Head of caudate nucleus (tissue), 42 donors: Measurements from ENCODE around the gene CCL11.

Source experiments
- DNase-seq, 42 donors: peaks; one replicate each; pipeline versions ENCODE4 v3.0.0 to v3.0.0-alpha.2; 2020 to 2021; ENCODE audit warnings: mixed read lengths in 7 of 42
- intact Hi-C: fragments of 100-400 bp; cut with DNase I; formaldehyde crosslinking; loops from one replicate; pipeline ENCODE4 v1.15.0; 2022

CCL11 gene

DNA sequence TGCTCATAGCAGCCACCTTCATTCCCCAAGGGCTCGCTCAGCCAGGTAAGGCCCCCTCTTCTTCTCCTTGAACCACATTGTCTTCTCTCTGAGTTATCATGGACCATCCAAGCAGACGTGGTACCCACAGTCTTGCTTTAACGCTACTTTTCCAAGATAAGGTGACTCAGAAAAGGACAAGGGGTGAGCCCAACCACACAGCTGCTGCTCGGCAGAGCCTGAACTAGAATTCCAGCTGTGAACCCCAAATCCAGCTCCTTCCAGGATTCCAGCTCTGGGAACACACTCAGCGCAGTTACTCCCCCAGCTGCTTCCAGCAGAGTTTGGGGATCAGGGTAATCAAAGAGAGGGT lies 30.2 kb upstream of the CCL11 start:
- intact Hi-C loops, result no loop called here
- no peak for DNase-seq

DNA sequence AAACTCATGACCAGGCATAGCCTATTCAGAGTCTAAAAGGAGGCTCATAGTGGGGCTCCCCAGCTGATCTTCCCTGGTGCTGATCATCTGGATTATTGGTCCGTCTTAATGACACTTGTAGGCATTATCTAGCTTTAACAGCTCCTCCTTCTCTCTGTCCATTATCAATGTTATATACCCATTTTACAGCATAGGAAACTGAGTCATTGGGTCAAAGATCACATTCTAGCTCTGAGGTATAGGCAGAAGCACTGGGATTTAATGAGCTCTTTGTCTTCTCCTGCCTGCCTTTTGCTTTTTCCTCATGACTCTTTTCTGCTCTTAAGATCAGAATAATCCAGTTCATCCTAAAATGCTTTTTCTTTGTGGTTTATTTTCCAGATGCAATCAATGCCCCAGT lies 29.7 kb upstream of the CCL11 start:
- no peak for DNase-seq
- intact Hi-C loops, result no loop called here

DNA sequence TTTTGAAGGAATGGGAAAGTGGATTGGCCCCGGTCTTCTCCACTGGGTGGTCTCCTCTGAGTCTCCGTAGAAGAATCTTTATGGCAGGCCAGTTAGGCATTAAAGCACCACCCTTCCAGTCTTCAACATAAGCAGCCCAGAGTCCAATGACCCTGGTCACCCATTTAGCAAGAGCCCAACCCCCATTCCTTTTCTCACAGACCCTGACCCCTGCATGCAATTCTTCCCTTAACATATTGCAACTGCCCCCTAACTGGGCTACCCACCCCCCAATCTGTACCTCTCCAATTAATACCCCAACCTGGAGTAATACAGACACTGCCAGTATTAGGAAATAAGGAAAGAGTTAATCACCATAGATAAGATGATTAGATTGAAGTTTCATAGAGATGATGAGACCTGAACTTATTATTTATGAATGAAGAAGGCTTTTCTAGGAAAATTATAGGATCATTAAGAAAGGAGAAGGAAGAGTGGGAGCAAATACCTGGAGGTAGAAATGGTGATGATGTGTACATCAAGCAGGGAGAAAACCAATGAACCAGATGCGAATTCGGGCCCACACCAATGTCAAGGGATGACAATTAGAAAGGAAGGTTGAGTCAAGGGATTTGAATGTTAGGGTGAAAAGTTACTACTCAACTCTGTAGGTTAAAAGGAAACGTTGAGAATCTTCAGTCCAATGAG lies 28.1 kb upstream of the CCL11 start:
- intact Hi-C loops, result no loop called here
- no peak for DNase-seq

DNA sequence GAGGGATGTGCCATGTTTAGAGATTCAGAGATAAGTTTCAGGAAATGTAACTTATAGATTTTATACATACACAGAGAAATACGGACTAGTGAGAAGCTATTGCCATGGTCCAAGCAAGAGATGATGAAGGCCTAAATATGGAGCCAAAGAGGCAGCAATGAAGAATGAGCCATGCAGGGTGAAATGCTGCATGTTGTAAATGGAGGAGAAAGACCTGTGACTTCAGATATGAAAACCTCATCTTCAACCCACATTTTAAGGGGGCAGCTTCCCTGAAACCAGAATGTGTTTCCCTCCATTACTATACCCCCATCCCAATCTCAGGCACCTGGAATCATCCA lies 27.6 kb upstream of the CCL11 start:
- intact Hi-C loops, result no loop called here
- DNase-seq, result no peak

DNA sequence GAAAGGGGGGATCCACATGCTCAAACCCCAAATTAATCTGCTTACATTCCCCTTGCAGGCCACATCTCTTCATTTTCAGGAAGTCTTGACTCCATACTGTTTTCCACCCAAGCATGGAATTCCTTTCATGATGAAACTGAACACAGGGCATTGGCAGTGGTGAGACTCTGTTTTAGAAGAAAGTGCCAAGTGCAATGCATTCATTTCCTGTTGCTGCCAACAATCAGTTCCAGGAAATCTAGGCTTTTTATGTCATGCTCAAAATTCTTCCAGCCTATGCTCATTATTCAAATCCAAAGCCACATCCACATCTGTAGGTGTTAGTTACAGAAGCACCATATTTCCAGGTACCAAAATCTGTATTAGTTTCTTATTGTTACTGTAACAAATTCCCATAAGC lies 26.4 kb upstream of the CCL11 start:
- intact Hi-C loops, result no loop called here
- DNase-seq, result no peak

DNA sequence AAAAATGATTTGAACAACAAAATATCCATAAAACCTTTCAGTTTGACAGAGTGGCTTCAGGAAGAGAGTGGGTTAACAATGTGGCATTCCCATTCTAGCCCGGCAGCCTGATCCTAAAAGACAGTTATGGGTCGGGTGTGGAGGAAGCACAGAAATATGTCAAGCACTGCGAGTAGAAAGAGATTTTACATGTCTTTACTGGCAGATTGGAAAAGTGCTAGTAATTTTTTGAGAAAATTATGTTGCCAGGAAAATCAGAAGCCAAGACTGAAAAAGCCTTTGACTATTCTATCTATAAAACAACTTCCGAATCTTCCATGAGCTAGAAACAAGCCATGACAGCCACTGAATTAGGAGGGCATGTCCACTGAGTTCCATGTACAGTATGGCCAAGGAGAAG lies 24.7 kb upstream of the CCL11 start:
- intact Hi-C loops, result no loop called here
- DNase-seq, result no peak

DNA sequence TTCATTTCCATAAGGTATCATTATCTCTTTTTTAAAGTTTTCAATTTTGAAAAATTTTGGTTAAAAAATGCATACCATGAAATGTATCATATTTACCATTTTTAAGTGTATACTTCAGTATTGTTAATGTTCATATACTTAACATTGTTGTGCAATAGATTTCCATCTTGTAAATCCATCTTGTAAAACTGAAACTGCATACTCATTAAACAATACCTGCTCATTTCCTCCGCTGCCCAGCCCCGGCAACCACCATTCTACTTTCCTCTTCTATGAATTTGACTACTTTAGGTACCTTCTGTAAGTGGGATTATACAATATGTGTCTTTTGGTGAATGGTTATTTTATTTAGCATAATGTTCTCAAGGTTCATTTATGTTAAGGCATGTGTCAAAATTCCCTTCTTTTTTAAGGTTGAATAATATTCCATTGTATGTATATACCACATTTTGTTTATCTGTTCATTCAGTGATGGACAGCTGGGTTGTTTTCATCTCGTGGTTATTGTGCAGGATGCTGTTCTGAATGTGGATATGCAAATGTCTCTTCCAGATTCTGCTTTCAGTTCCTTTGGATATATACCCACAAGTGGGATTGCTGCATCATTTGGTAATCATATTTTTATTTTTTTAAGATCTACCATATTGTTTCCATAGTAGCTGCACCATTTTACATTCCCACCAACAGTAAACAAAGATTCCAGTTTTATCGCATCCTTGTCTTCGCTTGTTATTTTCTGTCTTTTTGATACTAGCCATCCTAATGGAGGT lies 23.8 kb upstream of the CCL11 start:
- intact Hi-C loops, result no loop called here
- no peak for DNase-seq

DNA sequence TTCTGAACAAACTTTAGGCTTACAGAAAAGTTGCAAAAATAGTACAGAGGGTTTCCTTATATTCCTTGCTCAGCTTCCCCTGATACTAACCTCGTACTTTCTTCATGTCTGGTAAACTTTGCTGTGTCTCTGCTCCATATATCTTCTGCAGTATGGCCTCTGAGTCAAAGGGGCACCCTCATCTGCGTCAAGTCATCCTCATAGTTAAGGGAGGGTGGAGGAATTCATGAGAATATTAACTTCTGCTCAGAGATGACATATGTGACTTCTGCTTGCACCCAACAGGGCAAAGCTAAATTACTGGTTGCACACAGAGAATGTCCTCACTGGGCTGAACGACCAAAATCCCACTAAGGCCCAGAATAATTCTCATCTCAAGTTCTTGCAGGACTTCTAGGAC lies 19.8 kb upstream of the CCL11 start:
- intact Hi-C loops, result no loop called here
- no peak for DNase-seq

DNA sequence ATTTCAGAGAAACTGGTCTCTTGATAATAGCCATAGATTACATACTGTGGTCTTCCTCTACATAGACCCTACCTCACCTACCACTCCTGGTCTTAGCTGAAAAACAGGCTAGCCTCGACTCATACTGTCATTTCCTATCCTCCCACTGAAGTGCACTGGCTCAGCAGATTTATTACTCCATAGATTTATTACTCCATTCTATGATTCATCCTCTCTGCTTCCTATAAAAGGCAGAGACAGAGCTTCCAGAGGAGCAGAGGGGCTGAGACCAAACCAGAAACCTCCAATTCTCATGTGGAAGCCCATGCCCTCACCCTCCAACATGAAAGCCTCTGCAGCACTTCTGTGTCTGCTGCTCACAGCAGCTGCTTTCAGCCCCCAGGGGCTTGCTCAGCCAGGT lies 15.6 kb upstream of the CCL11 start, which contains the start of gene CCL7:
TSS of gene CCL7 (plus strand) at position 253 of the 400 bp plus-strand sequence. CDS start at position 323, 70 bp downstream.
- intact Hi-C loops, result no loop called here
- no peak for DNase-seq

DNA sequence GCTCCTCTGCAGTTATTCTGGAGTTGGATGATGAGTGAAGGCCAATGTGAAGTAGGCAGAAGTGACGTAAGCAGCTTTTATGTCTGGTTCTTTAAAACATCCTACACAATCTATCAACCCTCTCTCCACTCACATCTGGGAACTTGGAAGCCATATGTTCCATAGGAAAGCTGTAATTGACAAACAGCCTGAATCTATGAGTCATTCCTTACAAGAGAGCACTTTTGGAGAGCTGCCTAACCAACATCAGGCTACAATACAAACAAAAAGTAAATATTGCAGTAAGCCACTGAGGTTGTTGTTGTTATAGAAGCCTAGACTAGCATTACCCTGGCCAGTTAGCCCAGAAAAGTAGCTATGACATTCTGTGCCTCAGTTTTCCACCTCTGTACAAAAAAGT lies 9.7 kb upstream of the CCL11 start:
- DNase-seq, result no peak
- intact Hi-C loops, result no loop called here

DNA sequence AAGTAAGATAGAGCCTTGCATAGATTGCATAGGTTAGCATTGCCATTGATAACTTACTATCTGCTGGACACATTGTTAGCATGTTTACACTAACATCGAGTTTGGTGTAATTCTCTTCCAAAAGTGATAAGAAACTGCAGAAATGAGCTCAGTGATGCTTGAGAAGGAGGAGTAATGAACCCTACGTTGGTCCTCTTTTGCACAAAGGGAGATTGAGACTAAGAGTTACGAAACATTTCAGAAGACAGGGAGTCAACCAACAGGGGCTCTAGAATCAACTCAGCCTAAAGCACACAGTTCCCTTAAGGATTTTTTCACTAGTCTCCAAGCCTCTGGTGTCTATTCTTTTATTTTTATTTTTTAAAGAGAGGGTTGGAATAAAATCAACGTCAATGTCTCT lies 8.7 kb upstream of the CCL11 start:
- no peak for DNase-seq

DNA sequence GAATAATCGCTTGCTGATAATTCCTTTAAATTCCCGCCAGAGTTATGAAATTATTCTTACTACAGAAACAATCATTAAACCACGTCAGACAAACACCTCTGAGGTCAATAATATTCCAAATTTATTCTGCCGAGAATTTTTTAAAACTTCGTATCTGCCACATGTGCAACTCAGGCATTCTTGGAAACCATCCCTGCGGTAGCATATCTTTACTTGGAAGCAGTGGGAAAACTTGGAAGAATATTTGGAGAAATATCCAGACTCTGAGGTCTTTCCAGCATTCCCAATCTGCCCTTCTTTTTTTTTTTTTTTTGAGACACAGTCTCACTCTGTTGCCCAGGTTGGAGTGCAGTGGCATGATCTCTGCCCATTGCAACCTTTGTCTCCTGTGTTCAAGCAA lies 2.0 kb upstream of the CCL11 start:
- no peak for DNase-seq
- intact Hi-C loops, result no loop called here

More for the DNA sequence above, 8.7 kb upstream of the CCL11 start:
- intact Hi-C loops, result no loop called here

DNA sequence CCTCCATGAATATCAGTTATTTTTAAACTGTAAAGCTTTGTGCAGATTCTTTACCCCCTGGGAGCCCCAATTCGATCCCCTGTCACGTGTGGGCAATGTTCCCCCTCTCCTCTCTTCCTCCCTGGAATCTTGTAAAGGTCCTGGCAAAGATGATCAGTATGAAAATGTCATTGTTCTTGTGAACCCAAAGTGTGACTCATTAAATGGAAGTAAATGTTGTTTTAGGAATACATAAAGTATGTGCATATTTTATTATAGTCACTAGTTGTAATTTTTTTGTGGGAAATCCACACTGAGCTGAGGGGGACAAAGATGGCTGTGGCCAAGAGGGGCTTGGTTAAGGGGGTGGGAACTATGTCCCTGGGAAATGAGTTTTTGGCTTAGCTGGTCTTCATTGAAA lies 2.3 kb downstream of the CCL11 start:
- intact Hi-C loops, result no loop called here
- no peak for DNase-seq

DNA sequence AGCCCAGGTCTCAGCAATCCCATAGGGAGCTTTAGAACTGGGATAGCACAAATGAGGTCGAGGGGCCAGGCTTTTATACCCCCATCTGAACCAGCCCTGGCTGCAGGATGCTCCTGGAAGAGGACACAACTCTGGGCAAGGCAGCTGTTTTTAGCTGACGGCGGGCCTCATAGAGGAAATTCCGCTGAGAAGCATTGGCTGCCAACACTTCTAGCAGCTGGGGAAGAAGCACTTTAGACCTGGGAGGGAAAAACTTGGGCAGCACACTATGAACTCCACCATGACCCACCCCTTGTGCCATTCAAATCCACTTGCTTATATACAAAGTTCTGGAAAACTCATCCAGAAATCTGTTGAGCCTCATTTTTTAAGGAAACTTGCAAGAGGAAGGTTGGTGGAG lies 5.0 kb downstream of the CCL11 start:
- intact Hi-C loops, result no loop called here
- no peak for DNase-seq

DNA sequence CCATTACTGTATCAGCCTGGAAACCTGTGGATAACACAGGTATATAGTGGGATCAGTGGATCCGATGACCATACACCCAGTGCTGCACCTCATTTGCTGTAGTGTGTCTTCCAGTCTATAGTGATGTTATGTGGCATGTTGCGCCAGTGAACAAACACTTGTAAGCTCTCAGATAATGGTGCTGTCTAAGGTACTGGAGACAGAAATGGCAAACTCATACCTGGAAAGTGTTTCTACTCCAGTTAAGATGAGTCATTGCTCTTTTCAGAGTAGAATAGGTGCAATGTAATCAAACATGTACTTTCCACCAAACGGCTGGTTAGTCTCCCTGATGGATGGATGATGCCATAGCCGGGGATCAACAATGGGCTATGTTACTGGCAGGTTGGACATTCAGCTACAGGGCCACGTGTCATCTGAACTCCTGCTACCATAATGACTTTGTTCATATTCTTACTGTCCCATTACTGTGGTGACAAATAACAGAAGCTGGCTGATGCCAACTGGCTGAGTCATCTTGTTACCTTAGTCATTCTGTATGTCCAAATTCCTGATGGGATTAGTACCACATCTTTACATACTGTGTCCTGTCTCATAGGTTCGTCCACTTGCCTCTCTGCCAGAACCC lies 6.3 kb downstream of the CCL11 start:
- DNase-seq, result no peak
- intact Hi-C loops, result no loop called here

DNA sequence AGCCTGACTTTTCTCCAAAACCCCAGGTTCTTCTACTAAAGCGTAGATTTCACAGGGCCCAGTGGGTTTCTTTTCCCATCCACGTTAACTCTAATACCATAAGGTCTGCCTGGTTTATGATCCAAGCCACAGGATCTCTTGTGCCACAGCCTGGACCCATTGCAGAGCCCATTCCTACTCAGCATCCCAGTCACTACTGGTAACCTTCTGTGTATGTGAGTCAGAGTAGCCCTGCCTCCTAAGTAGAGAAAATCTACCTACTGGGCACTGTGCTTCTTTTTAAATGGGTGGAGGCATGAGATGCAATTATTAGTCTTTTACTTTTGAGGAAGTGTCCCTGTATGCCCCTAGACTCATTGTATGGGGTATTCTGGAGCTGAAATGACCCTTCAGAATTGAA lies 13.5 kb downstream of the CCL11 start:
- DNase-seq, result no peak
- intact Hi-C loops, result no loop called here

DNA sequence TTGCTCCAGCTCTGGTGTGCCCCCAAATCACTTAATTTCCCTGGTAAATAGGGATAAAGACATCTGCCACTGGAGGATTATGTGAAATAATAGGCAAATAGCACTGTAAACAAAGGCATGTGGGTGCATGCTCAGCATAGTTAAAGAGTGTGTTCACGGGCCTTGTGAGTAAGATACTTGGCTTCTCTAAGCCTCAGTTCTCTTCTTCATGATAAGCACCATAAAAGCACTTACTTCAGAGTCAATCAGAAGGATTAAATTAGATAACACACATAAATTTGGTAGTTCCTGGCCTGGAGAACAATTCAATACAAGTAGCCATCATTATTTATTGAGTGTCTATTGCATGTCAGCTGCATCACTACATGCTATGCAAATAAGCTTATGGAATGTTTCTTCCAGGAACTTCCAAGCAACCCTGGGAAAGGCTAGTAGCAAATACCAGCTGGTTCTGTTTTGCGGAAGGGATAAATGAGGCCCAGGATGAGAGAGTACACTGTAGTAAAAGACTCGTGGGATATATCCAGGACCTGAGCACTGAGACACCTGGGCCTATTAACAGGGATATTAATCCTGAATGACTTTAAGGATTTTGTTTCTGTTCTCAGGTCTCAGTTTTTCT lies 14.5 kb downstream of the CCL11 start:
- intact Hi-C loops, result no loop called here
- no peak for DNase-seq

DNA sequence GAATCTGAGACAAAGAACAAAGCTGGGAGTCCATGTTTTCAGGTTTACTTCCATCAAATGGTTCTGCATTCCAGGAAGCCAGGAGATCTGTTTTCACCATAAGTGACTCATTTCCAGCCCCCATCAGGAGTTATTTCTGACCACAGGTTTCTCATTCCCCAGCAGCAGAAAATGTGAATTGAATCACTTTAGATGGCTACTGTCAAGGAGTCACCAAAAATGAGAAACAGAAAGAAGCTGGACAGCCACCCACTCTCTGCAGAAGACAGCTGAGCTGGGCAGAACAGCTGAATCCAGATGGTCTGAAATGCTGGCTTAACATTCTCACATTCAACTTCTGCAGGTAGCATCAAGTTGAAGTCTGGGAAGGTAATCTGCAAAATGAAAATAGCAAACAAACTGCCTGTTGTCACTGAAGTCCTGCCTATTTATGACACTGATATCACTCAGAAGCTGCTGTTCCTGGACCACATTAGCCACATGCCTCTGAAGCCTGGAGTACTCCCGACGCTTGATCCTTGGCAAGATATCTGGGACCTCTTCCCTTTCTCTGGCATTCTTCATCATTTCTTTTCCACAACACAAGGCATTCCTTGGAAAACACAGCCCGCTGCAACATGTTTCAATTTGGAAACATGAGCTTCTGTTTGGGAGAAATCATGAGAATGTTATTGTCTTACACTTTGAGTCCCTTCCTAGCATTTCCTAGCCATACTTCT lies 15.3 kb downstream of the CCL11 start:
- intact Hi-C loops, result no loop called here
- DNase-seq, result no peak

DNA sequence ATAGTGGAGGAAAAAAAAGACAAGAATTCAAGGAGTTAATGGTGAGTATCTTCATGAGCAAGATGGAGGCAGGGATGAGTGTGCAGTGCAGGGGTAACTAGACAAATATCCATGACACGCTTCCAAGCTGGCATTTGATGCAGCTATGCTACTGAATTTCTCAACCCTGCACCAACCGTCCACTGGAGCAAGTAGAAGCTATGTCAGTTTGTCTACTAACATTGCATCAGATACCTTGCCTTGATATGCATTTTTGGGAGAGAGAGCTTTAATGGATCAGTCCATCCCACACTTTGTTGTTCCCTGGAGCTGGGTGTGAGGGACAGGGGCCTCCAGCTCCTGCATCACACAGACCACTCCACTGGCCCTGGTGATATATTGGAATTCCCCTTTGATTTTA lies 16.4 kb downstream of the CCL11 start:
- DNase-seq, result no peak
- intact Hi-C loops, result no loop called here

DNA sequence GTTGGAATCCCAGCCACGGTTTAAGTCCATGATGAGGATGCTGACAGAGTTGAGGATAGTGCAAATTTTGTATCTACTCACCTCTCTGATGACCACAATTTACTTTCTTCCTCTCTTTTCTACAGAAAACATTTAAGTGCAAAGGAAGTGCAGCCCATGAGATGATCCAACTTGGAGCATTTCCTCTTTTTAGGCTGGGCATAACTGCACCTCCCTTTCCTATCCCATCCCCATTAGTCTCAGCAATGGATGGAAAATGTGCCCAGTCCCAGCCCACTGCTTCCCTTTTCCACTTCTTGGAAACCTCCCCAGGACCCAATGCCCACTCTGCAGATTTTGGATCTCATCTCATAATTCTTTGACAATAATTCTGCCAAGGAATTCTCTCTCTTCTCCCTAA lies 17.1 kb downstream of the CCL11 start:
- no peak for DNase-seq
- intact Hi-C loops, result no loop called here
